NT2/D1 (cell line): ENCODE results near the gene HECTD3.
"Not testable (repeated sequence)": the region's sequence is repeated elsewhere in the genome, so short reads cannot be mapped to it uniquely, and the experiment has no call there.

Experiments
- DNase-seq: peaks from one replicate; pipeline ENCODE4 v3.0.0-alpha.2; 2011; ENCODE audit warnings: low read depth, low spot score
- H3K27me3 ChIP-seq: 2 replicates; pipeline ENCODE4 v1.6.0; 2011; ENCODE audit warnings: mild to moderate bottlenecking; ENCODE audit not compliant: insufficient read length, insufficient read depth
- H3K36me3 ChIP-seq: 2 replicates; pipeline ENCODE4 v1.6.1; 2011; ENCODE audit warnings: mild to moderate bottlenecking, low read length, mixed read lengths; ENCODE audit not compliant: insufficient read depth, insufficient read length
- H3K4me1 ChIP-seq: 2 replicates; pipeline ENCODE4 v1.5.1; 2011; ENCODE audit not compliant: insufficient read depth, insufficient read length
- H3K4me3 ChIP-seq: 2 replicates; pipeline ENCODE4 v1.5.1; 2011; ENCODE audit warnings: low read depth; ENCODE audit not compliant: insufficient read length
- H3K9ac ChIP-seq: 2 replicates; pipeline ENCODE4 v1.6.0; 2011; ENCODE audit warnings: low read depth; ENCODE audit not compliant: insufficient read length
- H3K9me3 ChIP-seq: 2 replicates; pipeline ENCODE4 v1.5.1; 2011; ENCODE audit warnings: mild to moderate bottlenecking, low read length; ENCODE audit not compliant: insufficient read depth
- SUZ12 ChIP-seq: IDR thresholded peaks from 2 replicates; pipeline ENCODE4 v1.6.1; 2011; ENCODE audit not compliant: insufficient read length, insufficient read depth; ENCODE audit errors: extremely low read depth
- YY1 ChIP-seq: IDR thresholded peaks from 2 replicates; pipeline ENCODE4 v1.6.1; 2011; ENCODE audit not compliant: insufficient read length, insufficient read depth
- ZNF274 ChIP-seq: IDR thresholded peaks from 2 replicates; pipeline ENCODE4 v1.6.1; 2011; ENCODE audit warnings: mild to moderate bottlenecking, low read depth, low read length

The HECTD3 gene

GRCh38 chr1:45008076-45008475 is 3.0 kb downstream of the HECTD3 start:
- Histone ChIP-seq H3K4me3 (no peak overlapping the region), H3K9ac (no peak overlapping the region), H3K4me1 (peaks cover 12% of the 10 kb centered on the region), H3K36me3 (peaks cover 71% of the 10 kb centered on the region), H3K9me3 (no peaks in the 10 kb centered on the region), H3K27me3 (peaks cover 14% of the 10 kb centered on the region)
- DNase-seq = no peak
- TF ChIP-seq SUZ12 (no peak), ZNF274 (no peak), YY1 (no peak)

DNA sequence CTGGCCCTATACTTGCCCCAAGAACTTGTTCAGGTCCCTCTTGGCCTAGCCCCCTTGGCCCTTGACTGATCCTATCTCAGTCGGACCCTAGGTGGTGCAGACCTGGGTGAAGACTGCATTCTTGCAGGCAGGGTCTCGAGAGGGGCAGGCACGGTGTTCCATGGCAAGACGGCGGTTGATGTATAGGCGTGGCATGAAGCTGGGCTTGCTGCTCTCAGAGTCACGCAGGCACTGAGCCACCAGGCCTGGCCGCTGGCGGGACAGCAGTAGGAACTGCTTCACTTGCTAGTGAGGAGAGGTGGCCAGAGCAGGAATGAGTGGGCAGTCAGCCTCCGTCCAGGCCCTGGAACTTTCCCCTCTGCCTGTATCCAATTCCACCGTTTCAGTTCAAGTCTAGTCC is 3.8 kb downstream of the HECTD3 start:
- no peak for DNase-seq
- Histone ChIP-seq H3K36me3 (peaks cover 78% of the 10 kb centered on the region), H3K9me3 (no peaks in the 10 kb centered on the region), H3K27me3 (peaks cover 14% of the 10 kb centered on the region), H3K9ac (no peak overlapping the region), H3K4me3 (no peak overlapping the region), H3K4me1 (peaks cover 11% of the 10 kb centered on the region)
- TF ChIP-seq YY1 (no peak), SUZ12 (no peak), ZNF274 (no peak)

- Histone ChIP-seq H3K4me1 (peaks cover 12% of the 10 kb centered on the region), H3K36me3 (peaks cover 91% of the 10 kb centered on the region), H3K27me3 (peaks cover 11% of the 10 kb centered on the region), H3K4me3 (no peak overlapping the region), H3K9me3 (no peaks in the 10 kb centered on the region), H3K9ac (no peak overlapping the region)
- no peak for DNase-seq
- no peak for TF ChIP-seq SUZ12
- no peak for TF ChIP-seq ZNF274
- TF ChIP-seq YY1 = no peak
These were observed 5.4 kb downstream of the HECTD3 start for GRCh38 chr1:45005761-45006160.

- Histone ChIP-seq H3K36me3 (peaks cover 85% of the 10 kb centered on the region), H3K4me3 (no peak overlapping the region), H3K9ac (no peak overlapping the region), H3K9me3 (no peaks in the 10 kb centered on the region), H3K4me1 (peaks cover 6% of the 10 kb centered on the region), H3K27me3 (no peaks in the 10 kb centered on the region)
- TF ChIP-seq YY1 (no peak), ZNF274 (no peak), SUZ12 (no peak)
- DNase-seq = no peak
These were observed 6.7 kb downstream of the HECTD3 start for GRCh38 chr1:45004281-45004920.

DNA sequence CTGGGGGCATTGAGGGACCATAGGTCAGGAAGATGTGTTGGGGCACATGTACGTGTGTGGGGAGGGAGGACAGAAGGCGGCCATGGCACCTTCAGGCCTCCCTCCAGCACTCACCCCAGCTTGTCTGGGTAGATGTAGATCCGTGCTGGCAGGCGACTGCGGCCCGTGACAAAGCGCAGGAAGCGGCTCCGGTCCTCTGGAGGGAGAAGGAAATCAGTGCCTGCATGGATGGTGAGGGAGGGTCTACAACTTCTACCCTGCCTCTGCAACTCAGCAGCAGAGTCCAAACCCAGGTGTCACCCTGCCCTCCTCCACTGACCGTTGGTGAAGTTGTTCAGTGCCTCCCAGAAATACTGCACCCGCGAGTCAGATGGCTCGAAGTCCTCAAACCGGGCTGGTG is 7.4 kb downstream of the HECTD3 start:
- Histone ChIP-seq H3K27me3 (no peaks in the 10 kb centered on the region), H3K4me3 (no peak overlapping the region), H3K9me3 (no peaks in the 10 kb centered on the region), H3K36me3 (peaks cover 78% of the 10 kb centered on the region), H3K4me1 (peaks cover 6% of the 10 kb centered on the region), H3K9ac (no peak overlapping the region)
- TF ChIP-seq ZNF274 (no peak), YY1 (no peak), SUZ12 (no peak)
- DNase-seq = no peak

DNA sequence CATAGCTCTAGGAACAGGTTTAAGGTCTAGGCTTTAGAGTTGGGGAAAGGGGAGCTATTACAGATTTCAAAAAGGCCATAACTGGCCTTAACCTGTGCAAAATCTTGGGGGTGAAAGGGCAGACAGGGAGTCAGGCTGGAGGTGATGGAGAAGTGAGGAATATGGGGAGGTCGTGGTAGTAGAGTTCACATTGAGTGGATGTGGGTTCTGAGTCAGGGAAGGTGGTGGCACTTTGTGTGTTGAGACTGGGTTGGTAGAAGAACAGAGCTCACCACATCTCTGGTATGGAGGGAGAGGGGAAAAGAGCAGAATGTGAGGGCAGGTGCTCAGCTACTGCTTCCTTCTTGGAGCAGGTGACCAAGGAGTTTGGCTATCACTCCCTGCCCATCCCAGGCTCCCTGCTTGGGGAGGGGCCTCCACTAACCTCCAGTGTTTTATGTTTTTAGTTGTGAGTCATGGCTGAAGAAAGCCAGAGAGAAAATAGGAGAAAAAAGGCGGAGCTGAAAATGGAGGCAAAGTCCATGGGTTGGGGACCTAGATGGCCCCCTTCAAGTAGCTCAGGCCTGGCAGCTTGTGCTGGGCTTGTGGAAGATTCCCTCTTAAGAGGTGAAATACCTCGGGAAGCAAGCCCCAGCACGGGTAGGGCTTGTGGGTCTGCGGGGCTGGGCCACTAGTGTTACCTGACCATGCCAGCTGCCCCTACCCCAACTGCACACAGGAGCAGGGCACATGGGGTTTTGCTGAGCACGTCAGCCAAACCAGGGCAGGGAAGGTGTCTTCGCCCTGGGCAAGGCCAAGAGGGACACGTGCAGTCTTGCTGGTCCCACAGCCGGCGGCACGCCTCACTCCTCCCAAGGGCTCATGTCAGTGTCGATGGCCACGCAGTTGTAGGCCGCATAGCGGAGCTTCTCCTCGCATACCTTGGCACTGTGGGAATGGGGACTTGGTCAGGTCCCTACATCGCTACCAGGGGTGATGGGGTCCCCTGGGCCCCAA is 8.2 kb downstream of the HECTD3 start:
- no peaks in the 10 kb centered on the region for H3K27me3 ChIP-seq
- no peaks in the 10 kb centered on the region for H3K9me3 ChIP-seq
- no peak for DNase-seq
- H3K4me1 ChIP-seq = peaks cover 6% of the 10 kb centered on the region
- no peak overlapping the region for H3K4me3 ChIP-seq
- H3K36me3 ChIP-seq = peaks cover 70% of the 10 kb centered on the region
- no peak for TF ChIP-seq SUZ12
- TF ChIP-seq YY1 = no peak
- no peak for TF ChIP-seq ZNF274
- no peak overlapping the region for H3K9ac ChIP-seq

- not testable (repeated sequence) for H3K4me3 ChIP-seq, H3K4me1 ChIP-seq, H3K9me3 ChIP-seq, H3K27me3 ChIP-seq, H3K9ac ChIP-seq, DNase-seq
- H3K36me3 ChIP-seq = peaks cover 56% of the 10 kb centered on the region
These were observed 9.5 kb downstream of the HECTD3 start for GRCh38 chr1:45001576-45001975.
